Uterus (tissue), 4 donors: Measurements from ENCODE around the gene TAGLN2. TPM values are rescaled to one million over a fixed set of nuclear protein-coding genes. Genes with fewer than 3 reads are reported as not detected.

ENCODE experiments used
- DNase-seq, 2 donors: peaks; one replicate each; pipeline ENCODE4 v3.0.0-alpha.2; 2019 to 2020
- H3K27ac ChIP-seq, 2 donors: fragments of 200-600 bp; sonication (generic); 1 replicate in 1 of 2; 2 replicates in 1 of 2; pipeline ENCODE4 v1.5.1; 2016 to 2018
- H3K27me3 ChIP-seq, 2 donors: fragments of 200-600 bp; sonication (generic); one replicate each; pipeline ENCODE4 v1.5.1; 2018 to 2019; ENCODE audit warnings: control low read depth in 1 of 2
- H3K36me3 ChIP-seq, 2 donors: fragments of 200-600 bp; sonication (generic); one replicate each; pipeline ENCODE4 v1.5.1; 2019; ENCODE audit warnings: control low read depth in 1 of 2
- H3K4me1 ChIP-seq, 2 donors: fragments of 200-600 bp; sonication (generic); one replicate each; pipeline ENCODE4 v1.5.1; 2018 to 2019; ENCODE audit warnings: control low read depth in 1 of 2
- H3K4me3 ChIP-seq, 2 donors: fragments of 200-600 bp; sonication (generic); 1 replicate in 1 of 2; 2 replicates in 1 of 2; pipeline ENCODE4 v1.5.1; 2018 to 2019; ENCODE audit warnings: mild to moderate bottlenecking in 1 of 2
- H3K9me3 ChIP-seq, 2 donors: fragments of 200-600 bp; sonication (generic); one replicate each; pipeline ENCODE4 v1.5.1; 2019; ENCODE audit warnings: control low read depth in 1 of 2
- POLR2A ChIP-seq, 2 donors: fragments of 450-650 bp; IDR thresholded peaks; one replicate each; pipeline ENCODE4 v1.6.1; 2016; ENCODE audit warnings: antibody characterized with exemption in 2 of 2, mild to moderate bottlenecking in 1 of 2, moderate library complexity in 1 of 2
- intact Hi-C: fragments of 100-400 bp; cut with DNase I; formaldehyde crosslinking; loops from one replicate; pipeline ENCODE4 v1.15.1; 2023; ENCODE audit warnings: low total_unique reads
- total RNA-seq, 4 donors: library from RNA; depleted of rRNA in 3 of 4; stranded (reverse); fragments of >200 nt in 3 of 4; gene quantifications; one replicate each; pipeline versions ENCODE4 v1.1.0 to v1.2.4, GENCODE V29; 2014 to 2023
- TF ChIP-seq, protein P1 (sequence below), 4 experiments: fragments of 200-600 bp in 2 of 4; fragments of 450-650 bp in 2 of 4; sonication (generic) in 2 of 4; IDR thresholded peaks; one replicate each; pipeline ENCODE4 v1.5.1; 2016 to 2019; ENCODE audit warnings: antibody characterized with exemption in 4 of 4, mild to moderate bottlenecking in 2 of 4, moderate library complexity in 1 of 4
- donor health status: DM: yes; HTN: yes; CAD: no.

Gene TAGLN2
- total RNA-seq, 4 donors from 2014 or later: 113 to 246 (median 197) TPM

DNA sequence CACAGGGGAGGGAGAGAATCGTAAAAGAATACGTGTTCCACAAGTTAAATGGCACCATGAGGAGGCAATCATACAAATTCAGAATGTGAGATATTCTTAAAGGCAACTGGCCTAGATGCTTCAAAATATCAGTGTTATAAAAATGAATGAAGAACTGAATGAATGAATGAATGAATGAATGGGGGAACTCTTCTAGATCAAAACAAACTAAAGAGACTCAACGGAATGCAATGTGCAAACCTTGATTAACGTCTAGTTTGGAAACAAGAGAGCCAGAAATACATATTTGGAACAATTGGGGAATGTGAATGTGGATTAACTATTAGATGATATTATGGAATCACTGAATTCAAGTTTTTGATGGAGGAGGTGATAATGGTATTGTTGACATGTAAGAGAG lies 42.2 kb downstream of the TAGLN2 start:
- no peaks in the 10 kb centered on the region for H3K4me1 ChIP-seq
- TF ChIP-seq POLR2A (IDR thresholded peaks at IDR 0.05): no peak
- TF ChIP-seq, protein P1, sequence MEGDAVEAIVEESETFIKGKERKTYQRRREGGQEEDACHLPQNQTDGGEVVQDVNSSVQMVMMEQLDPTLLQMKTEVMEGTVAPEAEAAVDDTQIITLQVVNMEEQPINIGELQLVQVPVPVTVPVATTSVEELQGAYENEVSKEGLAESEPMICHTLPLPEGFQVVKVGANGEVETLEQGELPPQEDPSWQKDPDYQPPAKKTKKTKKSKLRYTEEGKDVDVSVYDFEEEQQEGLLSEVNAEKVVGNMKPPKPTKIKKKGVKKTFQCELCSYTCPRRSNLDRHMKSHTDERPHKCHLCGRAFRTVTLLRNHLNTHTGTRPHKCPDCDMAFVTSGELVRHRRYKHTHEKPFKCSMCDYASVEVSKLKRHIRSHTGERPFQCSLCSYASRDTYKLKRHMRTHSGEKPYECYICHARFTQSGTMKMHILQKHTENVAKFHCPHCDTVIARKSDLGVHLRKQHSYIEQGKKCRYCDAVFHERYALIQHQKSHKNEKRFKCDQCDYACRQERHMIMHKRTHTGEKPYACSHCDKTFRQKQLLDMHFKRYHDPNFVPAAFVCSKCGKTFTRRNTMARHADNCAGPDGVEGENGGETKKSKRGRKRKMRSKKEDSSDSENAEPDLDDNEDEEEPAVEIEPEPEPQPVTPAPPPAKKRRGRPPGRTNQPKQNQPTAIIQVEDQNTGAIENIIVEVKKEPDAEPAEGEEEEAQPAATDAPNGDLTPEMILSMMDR (IDR thresholded peaks at IDR 0.05): no peak
- no peaks in the 10 kb centered on the region for H3K9me3 ChIP-seq
- DNase-seq: no peak
- no peaks in the 10 kb centered on the region for H3K27me3 ChIP-seq
- no peak overlapping the region for H3K4me3 ChIP-seq
- H3K36me3 ChIP-seq: no peaks in the 10 kb centered on the region
- no peak overlapping the region for H3K27ac ChIP-seq
- intact Hi-C loops: loop anchor here (10.0 kb wide), 1 partner anchor 78 kb away; the partner anchor contains the start of gene FCRL6

DNA sequence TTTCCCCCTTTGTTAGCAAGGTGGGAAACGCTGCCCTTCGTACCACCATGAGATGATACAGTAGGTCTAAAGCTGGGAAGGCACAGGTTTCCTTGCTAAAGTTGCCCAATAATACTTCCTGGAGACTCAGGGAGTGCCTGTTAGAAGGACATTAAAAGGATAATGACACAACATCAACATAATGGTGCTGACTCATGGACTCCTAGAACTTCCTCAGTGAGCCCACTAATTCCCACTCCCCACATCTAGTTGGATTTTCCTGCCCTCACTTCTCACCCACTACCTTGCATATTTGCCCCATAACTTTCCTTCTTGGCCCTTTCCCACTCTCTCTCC lies 42.8 kb downstream of the TAGLN2 start:
- Histone ChIP-seq H3K4me1 (no peaks in the 10 kb centered on the region), H3K27me3 (no peaks in the 10 kb centered on the region), H3K27ac (no peak overlapping the region), H3K36me3 (no peaks in the 10 kb centered on the region), H3K4me3 (no peak overlapping the region), H3K9me3 (no peaks in the 10 kb centered on the region)
- intact Hi-C loops: loop anchor here (10.0 kb wide), 1 partner anchor 78 kb away; the partner anchor contains the start of gene FCRL6
- TF ChIP-seq POLR2A (IDR thresholded peaks at IDR 0.05): no peak
- TF ChIP-seq, protein P1 (IDR thresholded peaks at IDR 0.05): no peak
- no peak for DNase-seq

DNA sequence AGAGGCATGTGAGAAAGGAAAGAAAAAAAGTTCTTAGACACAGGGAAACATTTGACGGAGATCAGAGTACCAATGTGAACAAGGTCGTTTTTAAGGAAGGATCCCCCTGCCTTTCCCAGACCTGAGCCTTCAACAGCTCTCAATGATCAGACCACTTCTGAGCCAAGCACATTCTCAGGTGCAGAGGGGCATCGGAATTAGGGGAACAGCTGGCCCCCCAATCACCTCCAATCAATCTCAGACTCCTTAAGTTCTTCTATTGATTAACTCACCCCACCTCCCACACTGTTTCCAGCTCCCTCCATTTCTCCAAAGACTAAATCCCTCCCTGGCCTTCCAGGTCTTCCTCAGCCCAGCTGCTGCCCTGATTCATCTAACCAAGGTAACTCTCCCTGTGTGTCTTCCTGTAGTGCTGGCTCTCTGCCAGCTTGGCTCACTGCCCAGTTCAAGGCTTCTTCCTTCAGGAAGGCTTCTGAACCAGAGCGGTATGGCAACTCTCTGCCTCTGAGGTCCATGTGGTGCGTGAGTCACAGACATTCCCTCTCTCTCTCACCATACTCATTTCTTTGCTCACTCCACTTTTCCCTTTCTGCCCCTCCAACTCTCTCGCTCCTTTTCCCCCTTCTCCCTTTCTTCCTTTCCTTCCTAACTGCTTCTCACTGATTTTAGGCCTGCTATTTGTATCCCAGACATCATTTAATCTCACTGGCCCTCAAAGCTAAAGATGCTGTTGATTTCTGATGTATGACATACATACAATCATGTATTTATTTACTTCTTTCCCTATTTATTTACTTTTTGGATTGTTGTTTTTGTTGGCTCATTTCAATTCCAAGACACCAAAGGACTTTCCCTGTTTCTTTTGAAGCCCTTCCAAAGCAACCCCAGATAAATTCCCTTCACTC lies 43.4 kb downstream of the TAGLN2 start:
- TF ChIP-seq, protein P1 (IDR thresholded peaks at IDR 0.05): no peak
- no peak for TF ChIP-seq POLR2A (IDR thresholded peaks at IDR 0.05)
- H3K27ac ChIP-seq: no peak overlapping the region
- H3K4me1 ChIP-seq: no peaks in the 10 kb centered on the region
- no peaks in the 10 kb centered on the region for H3K9me3 ChIP-seq
- H3K4me3 ChIP-seq: no peak overlapping the region
- intact Hi-C loops: loop anchor here (10.0 kb wide), 1 partner anchor 77 kb away; the partner anchor contains the start of gene FCRL6
- peak; percentile 57 to 75 for DNase-seq
- H3K27me3 ChIP-seq: no peaks in the 10 kb centered on the region
- H3K36me3 ChIP-seq: no peaks in the 10 kb centered on the region

DNA sequence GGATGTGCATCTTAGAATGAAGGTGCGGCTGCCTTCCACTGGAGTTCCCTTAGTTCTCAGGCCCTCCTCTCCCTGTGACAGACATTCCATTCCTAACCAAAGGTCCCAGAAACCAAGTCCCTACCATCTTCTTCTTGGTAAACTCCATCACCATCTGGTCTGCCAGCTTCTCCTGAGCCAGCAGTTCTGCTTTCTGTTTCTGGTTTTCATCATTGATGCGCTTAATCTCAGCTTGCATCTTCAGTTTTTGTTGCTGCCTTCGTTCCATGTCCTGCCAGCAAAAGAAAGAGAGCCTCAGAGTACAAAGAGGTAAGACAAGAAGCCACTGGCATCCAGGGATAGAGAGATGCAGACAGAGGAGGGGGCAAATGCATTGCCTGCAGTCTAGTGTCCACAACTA lies 44.9 kb downstream of the TAGLN2 start:
- DNase-seq: no peak
- Histone ChIP-seq H3K4me1 (no peaks in the 10 kb centered on the region), H3K4me3 (no peak overlapping the region), H3K27me3 (no peaks in the 10 kb centered on the region), H3K27ac (no peak overlapping the region), H3K36me3 (no peaks in the 10 kb centered on the region), H3K9me3 (no peaks in the 10 kb centered on the region)
- intact Hi-C loops: loop anchor here (10.0 kb wide), 1 partner anchor 76 kb away; the partner anchor contains the start of gene FCRL6
- TF ChIP-seq POLR2A (IDR thresholded peaks at IDR 0.05): no peak
- TF ChIP-seq, protein P1 (IDR thresholded peaks at IDR 0.05): no peak

DNA sequence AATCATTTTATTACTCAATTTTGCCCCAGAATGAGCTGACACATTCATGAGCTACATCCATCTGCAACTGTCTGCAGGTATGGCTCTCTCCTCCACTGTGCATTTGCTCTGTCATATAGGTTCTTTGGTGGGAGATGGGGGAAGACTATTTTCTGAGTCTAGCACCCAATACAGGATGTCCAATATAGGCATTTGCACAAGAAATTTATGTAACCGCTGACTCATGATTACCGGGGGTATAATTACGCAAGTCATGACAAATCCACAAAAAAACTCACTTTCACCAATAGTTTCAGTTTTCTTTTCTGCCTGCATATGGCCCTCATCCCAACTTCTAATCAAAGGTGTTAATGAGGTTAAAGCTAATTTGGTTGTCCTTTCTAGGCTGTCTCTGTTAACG lies 45.3 kb downstream of the TAGLN2 start:
- H3K4me1 ChIP-seq: no peaks in the 10 kb centered on the region
- no peak for DNase-seq
- no peaks in the 10 kb centered on the region for H3K9me3 ChIP-seq
- no peak overlapping the region for H3K27ac ChIP-seq
- no peaks in the 10 kb centered on the region for H3K36me3 ChIP-seq
- intact Hi-C loops: loop anchor here (10.0 kb wide), 1 partner anchor 75 kb away; the partner anchor contains the start of gene FCRL6
- TF ChIP-seq POLR2A (IDR thresholded peaks at IDR 0.05): no peak
- TF ChIP-seq, protein P1 (IDR thresholded peaks at IDR 0.05): no peak
- H3K27me3 ChIP-seq: no peaks in the 10 kb centered on the region
- H3K4me3 ChIP-seq: no peak overlapping the region
